ENCODE measurements around the gene INIP. TPM values are rescaled to one million over a fixed set of nuclear protein-coding genes. Genes with fewer than 3 reads are reported as not detected.
A peak's percentile ranks its signal among the peaks of the same experiment; 100 is the strongest.

The INIP gene
- total RNA-seq, 1 experiment from 2014 or later = 24.5 TPM

- Histone ChIP-seq H2BK15ac (ENCODE audit: low read depth, low read length) (no peak overlapping the region), H3K4me1 (ENCODE audit: insufficient read depth, low read length) (no peaks in the 10 kb centered on the region), H3K9me3 (ENCODE audit: control insufficient read depth, low read depth, low read length) (peaks cover 5% of the 10 kb centered on the region), H4K8ac (replicated peaks; ENCODE audit: insufficient read length, low read depth, low read length) (no peak overlapping the region), H2BK120ac (ENCODE audit: low read depth, low read length, poor library complexity, severe bottlenecking) (no peak overlapping the region), H4K91ac (ENCODE audit: insufficient read length, low read depth, low read length) (no peak overlapping the region), H3K4me2 (ENCODE audit: insufficient read depth, insufficient read length, low read length) (no peak overlapping the region), H2AFZ (ENCODE audit: low read length) (no peak overlapping the region), H3K27me3 (ENCODE audit: insufficient read depth, low read length) (no peaks in the 10 kb centered on the region), H3K9ac (ENCODE audit: extremely low read depth, insufficient read length, low read length) (no peak overlapping the region), H3K18ac (ENCODE audit: insufficient read length, low read depth, low read length) (no peak overlapping the region), H3K4ac (ENCODE audit: low read depth, low read length) (no peak overlapping the region), H3K56ac (ENCODE audit: insufficient read length, low read depth, low read length) (no peak overlapping the region), H4K20me1 (ENCODE audit: control insufficient read depth, insufficient read depth, insufficient read length) (no peaks in the 10 kb centered on the region), H3K23me2 (ENCODE audit: insufficient read length, low read depth, low read length, poor library complexity, severe bottlenecking) (no peaks in the 10 kb centered on the region), H3K79me1 (ENCODE audit: insufficient read depth, low read depth, low read length, poor library complexity, severe bottlenecking) (no peaks in the 10 kb centered on the region), H2BK12ac (ENCODE audit: insufficient read length, low read depth, low read length) (no peak overlapping the region), H4K5ac (ENCODE audit: insufficient read length, low read depth, low read length) (no peak overlapping the region), H3T11ph (ENCODE audit: low read length) (no peak overlapping the region), H2BK5ac (ENCODE audit: insufficient read length, low read length) (no peak overlapping the region), H3K27ac (ENCODE audit: insufficient read length, low read depth, low read length) (no peak overlapping the region), H3K79me2 (ENCODE audit: insufficient read depth, low read length) (no peaks in the 10 kb centered on the region), H2BK20ac (ENCODE audit: low read depth, low read length, poor library complexity, severe bottlenecking) (no peak overlapping the region), H2AK5ac (ENCODE audit: insufficient read length, low read length) (no peak overlapping the region), H3K14ac (ENCODE audit: insufficient read depth, low read length) (no peak overlapping the region), H3K23ac (ENCODE audit: insufficient read length, low read depth, low read length) (no peak overlapping the region)
- TF ChIP-seq CTCF (conservative IDR thresholded peaks at IDR 0.05) = no peak
- Mint-ChIP-seq H3K4me1 (peaks cover 8 to 12% of the 10 kb centered on the region in 2 experiments; a peak in 3 of 4 replicates), H3K27ac (peak overlapping the region in 1 of 3 experiments; percentile 41; a peak in 1 of 7 replicates), H3K4me3 (no peak overlapping the region), H3K27me3 (ENCODE audit: low read depth) (no peaks in the 10 kb centered on the region), H3K36me3 (ENCODE audit: insufficient read depth in 1 of 3, low read depth in 3 of 3) (peaks cover 27 to 48% (median 28%) of the 10 kb centered on the region in 3 experiments), H3K9me3 (peaks cover 9 to 10% of the 10 kb centered on the region in 2 experiments; a peak in 4 of 5 replicates)
- no CpG with 5 or more reads among the region's 3 CpGs for WGBS (ENCODE audit: extremely low coverage, insufficient read length, low lambda C conversion rate)
- DNase-seq = no peak
These were observed 70.3 kb downstream of the INIP start for GRCh38 chr9:112647596-112647995.

Measured in H9 (cell line).